ENCODE data around the gene GIPC3.

The GIPC3 gene

GRCh38 chr19:3545669-3546034 is 39.6 kb upstream of the GIPC3 start:
- TF ChIP-seq, protein P1, sequence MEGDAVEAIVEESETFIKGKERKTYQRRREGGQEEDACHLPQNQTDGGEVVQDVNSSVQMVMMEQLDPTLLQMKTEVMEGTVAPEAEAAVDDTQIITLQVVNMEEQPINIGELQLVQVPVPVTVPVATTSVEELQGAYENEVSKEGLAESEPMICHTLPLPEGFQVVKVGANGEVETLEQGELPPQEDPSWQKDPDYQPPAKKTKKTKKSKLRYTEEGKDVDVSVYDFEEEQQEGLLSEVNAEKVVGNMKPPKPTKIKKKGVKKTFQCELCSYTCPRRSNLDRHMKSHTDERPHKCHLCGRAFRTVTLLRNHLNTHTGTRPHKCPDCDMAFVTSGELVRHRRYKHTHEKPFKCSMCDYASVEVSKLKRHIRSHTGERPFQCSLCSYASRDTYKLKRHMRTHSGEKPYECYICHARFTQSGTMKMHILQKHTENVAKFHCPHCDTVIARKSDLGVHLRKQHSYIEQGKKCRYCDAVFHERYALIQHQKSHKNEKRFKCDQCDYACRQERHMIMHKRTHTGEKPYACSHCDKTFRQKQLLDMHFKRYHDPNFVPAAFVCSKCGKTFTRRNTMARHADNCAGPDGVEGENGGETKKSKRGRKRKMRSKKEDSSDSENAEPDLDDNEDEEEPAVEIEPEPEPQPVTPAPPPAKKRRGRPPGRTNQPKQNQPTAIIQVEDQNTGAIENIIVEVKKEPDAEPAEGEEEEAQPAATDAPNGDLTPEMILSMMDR (IDR thresholded peaks at IDR 0.05; ENCODE audit: borderline replicate concordance, insufficient read depth, low read depth, low read length), result no peak
- no peak overlapping the region for H3K4me3 ChIP-seq (ENCODE audit: low read depth, low read length)

DNA sequence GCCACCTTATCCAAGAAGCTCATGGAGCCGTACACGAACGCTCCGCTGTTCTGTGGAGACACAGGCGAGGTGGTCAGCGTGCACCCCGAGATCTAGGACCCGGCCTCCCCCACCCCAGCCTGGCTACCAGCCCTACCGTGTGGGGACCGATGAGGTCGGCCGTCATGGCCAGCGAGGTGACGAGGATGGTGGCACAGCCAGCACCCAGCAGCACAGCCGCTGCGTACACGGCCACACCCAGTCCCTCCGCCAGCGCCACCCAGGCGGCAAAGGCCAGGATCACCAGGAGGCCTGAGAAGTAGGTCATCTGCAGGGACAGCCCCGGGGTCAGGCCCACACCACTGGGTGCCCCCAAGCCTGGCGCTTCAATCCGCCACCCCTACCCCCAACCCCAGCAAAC is 39.2 kb upstream of the GIPC3 start:
- H3K4me3 ChIP-seq (ENCODE audit: low read depth, low read length), result no peak overlapping the region
- TF ChIP-seq, protein P1 (IDR thresholded peaks at IDR 0.05; ENCODE audit: borderline replicate concordance, insufficient read depth, low read depth, low read length), result no peak

- TF ChIP-seq, protein P1 (IDR thresholded peaks at IDR 0.05; ENCODE audit: borderline replicate concordance, insufficient read depth, low read depth, low read length), result peak; percentile 86
- no peak overlapping the region for H3K4me3 ChIP-seq (ENCODE audit: low read depth, low read length)
Observed at GRCh38 chr19:3547301-3547731, 38.0 kb upstream of the GIPC3 start.

DNA sequence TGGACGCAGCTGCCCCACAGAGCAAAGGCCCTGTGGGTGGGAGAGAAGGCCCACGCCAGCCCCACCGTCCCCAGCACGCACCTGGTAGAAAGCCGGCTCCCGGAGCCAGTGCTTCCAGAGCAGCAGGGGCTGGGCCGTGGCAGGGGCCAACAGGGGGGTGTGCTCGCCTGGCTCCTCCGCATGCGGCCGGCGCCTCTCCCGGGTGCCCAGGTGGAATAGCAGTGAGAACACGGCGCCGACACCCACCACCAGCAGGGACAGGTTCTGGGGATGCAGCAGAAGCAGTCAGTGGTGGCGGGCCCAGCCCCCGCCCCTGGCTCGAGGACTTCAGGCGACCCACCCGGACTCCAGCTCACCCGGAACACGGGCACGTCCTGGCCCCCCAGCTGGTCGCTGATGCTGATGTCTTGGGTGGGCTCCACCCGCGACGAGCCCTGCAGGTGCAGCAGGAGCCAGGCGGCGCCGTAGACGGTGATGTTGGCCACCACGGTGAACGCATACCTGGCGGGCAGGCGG is 37.5 kb upstream of the GIPC3 start:
- TF ChIP-seq, protein P1 (IDR thresholded peaks at IDR 0.05; ENCODE audit: borderline replicate concordance, insufficient read depth, low read depth, low read length), result no peak
- H3K4me3 ChIP-seq (ENCODE audit: low read depth, low read length), result no peak overlapping the region

DNA sequence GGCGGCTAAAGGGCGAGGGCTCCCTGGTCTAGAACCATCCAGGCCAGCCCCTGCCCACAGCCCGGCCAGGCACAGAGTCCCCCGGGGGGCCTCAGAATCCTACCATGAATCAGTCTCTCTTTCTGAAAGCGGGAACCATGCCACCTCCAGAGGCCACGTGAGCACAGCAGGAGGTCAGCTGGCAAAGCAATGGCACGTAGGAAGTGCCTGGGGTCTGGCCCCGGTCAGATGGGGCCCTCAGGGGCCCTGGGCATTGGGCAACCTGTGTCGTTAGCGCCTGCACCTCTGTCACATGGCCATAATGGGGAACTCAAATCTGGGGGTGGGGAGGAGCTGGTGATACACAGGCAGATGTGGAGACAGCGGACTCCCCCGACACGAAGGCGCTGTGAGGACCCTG is 36.7 kb upstream of the GIPC3 start:
- H3K4me3 ChIP-seq (ENCODE audit: low read depth, low read length), result no peak overlapping the region
- TF ChIP-seq, protein P1 (IDR thresholded peaks at IDR 0.05; ENCODE audit: borderline replicate concordance, insufficient read depth, low read depth, low read length), result no peak

DNA sequence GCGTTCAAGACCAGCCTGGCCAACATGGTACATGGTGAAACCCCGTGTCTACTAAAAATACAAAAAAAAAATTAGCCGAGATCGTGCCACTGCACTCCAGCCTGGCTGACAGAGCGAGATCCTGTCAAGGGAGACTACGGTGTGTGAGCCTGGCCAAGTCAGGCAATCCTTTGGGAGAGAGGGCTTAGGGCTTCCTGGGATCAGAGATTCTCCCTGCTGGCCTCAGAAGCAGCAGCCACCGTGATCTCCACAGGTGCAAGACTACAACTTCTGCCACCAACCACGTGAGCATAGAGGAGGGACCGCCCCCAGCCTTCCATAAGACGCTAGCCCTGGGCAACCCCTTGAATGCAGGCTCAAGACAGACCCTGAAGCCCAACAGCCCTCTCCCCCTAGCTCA is 35.5 kb upstream of the GIPC3 start:
- no peak overlapping the region for H3K4me3 ChIP-seq (ENCODE audit: low read depth, low read length)
- TF ChIP-seq, protein P1 (IDR thresholded peaks at IDR 0.05; ENCODE audit: borderline replicate concordance, insufficient read depth, low read depth, low read length), result no peak

- TF ChIP-seq, protein P1 (IDR thresholded peaks at IDR 0.05; ENCODE audit: borderline replicate concordance, insufficient read depth, low read depth, low read length), result no peak
Observed at GRCh38 chr19:3550947-3551791, 34.1 kb upstream of the GIPC3 start.

More at GRCh38 chr19:3550947-3551791, 34.1 kb upstream of the GIPC3 start:
- H3K4me3 ChIP-seq (ENCODE audit: low read depth, low read length), result no peak overlapping the region
